HepG2 (cell line): ENCODE data around the gene ZFHX3. TPM values are rescaled to one million over a fixed set of nuclear protein-coding genes. Genes with fewer than 3 reads are reported as not detected.
A peak's percentile ranks its signal among the peaks of the same experiment; 100 is the strongest.

Experiments used
- ATF7-NPFF ChIP-seq: sonication (generic); formaldehyde crosslinking; IDR thresholded peaks from 2 replicates; pipeline ENCODE4 v1.8.1; 2023; ENCODE audit warnings: mild to moderate bottlenecking, low read depth, missing genetic modification reagents, moderate library complexity
- BATF2 ChIP-seq: sonication (generic); formaldehyde crosslinking; IDR thresholded peaks from 2 replicates; pipeline ENCODE4 v1.8.0; 2022; ENCODE audit warnings: mild to moderate bottlenecking, missing genetic modification reagents, moderate library complexity
- CHCHD3 ChIP-seq: sonication (generic); formaldehyde crosslinking; IDR thresholded peaks from 2 replicates; pipeline ENCODE4 v1.8.0; 2022; ENCODE audit warnings: mild to moderate bottlenecking, missing genetic modification reagents, moderate library complexity
- CTCF ChIP-seq: sonication (generic); formaldehyde crosslinking; IDR thresholded peaks from 2 replicates; pipeline ENCODE4 v1.5.0; 2020; ENCODE audit warnings: mild to moderate bottlenecking, missing genetic modification reagents, moderate library complexity
- FOXA3 ChIP-seq: IDR thresholded peaks from 2 replicates; pipeline ENCODE4 v1.6.1; 2016; ENCODE audit warnings: missing genetic modification reagents, missing compliant biosample characterization
- FOXO1 ChIP-seq: sonication (generic); formaldehyde crosslinking; IDR thresholded peaks from 2 replicates; pipeline ENCODE4 v1.4.0; 2020; ENCODE audit warnings: missing genetic modification reagents
- ISX ChIP-seq: sonication (generic); formaldehyde crosslinking; conservative IDR thresholded peaks from 2 replicates; pipeline ENCODE4 v1.5.0; 2020; ENCODE audit warnings: missing genetic modification reagents
- KDM2A ChIP-seq: sonication (generic); formaldehyde crosslinking; IDR thresholded peaks from 2 replicates; pipeline ENCODE4 v1.4.0; 2020; ENCODE audit warnings: low read depth, missing genetic modification reagents, borderline replicate concordance
- LBX2 ChIP-seq: sonication (generic); formaldehyde crosslinking; IDR thresholded peaks from 2 replicates; pipeline ENCODE4 v1.5.0; 2020; ENCODE audit warnings: missing genetic modification reagents, mild to moderate bottlenecking, borderline replicate concordance
- PAX8 ChIP-seq: sonication (generic); formaldehyde crosslinking; IDR thresholded peaks from 2 replicates; pipeline ENCODE4 v1.8.0; 2022; ENCODE audit warnings: mild to moderate bottlenecking, missing genetic modification reagents, borderline replicate concordance
- RBM39 ChIP-seq: fragments of 200-400 bp; formaldehyde crosslinking; IDR thresholded peaks from one replicate; pipeline ENCODE4 v1.6.1; 2018; ENCODE audit warnings: antibody characterized with exemption, mild to moderate bottlenecking, low read depth, low read length; ENCODE audit not compliant: poor library complexity, severe bottlenecking
- TCF7 ChIP-seq: sonication (generic); IDR thresholded peaks from 2 replicates; pipeline ENCODE4 v1.6.1; 2016; ENCODE audit warnings: antibody characterized with exemption, low read depth
- TFAP4 ChIP-seq: sonication (generic); IDR thresholded peaks from 2 replicates; pipeline ENCODE4 v1.6.1; 2016; ENCODE audit warnings: low read depth, borderline replicate concordance
- TGIF2 ChIP-seq: IDR thresholded peaks from 2 replicates; pipeline ENCODE4 v1.6.1; 2016; ENCODE audit warnings: control low read depth, missing compliant biosample characterization
- YEATS2 ChIP-seq: sonication (generic); formaldehyde crosslinking; IDR thresholded peaks from 2 replicates; pipeline ENCODE4 v1.4.0; 2020; ENCODE audit warnings: missing genetic modification reagents, borderline replicate concordance
- ZNF12 ChIP-seq: sonication (generic); formaldehyde crosslinking; IDR thresholded peaks from 2 replicates; pipeline ENCODE4 v1.5.0; 2020; ENCODE audit warnings: missing genetic modification reagents
- ZNF224 ChIP-seq: sonication (generic); formaldehyde crosslinking; IDR thresholded peaks from 2 replicates; pipeline ENCODE4 v1.5.0; 2020; ENCODE audit warnings: mild to moderate bottlenecking, missing genetic modification reagents
- ZNF326 ChIP-seq: sonication (generic); formaldehyde crosslinking; IDR thresholded peaks from 2 replicates; pipeline ENCODE4 v1.4.0; 2020; ENCODE audit warnings: missing genetic modification reagents, borderline replicate concordance
- ZNF446 ChIP-seq: sonication (generic); formaldehyde crosslinking; IDR thresholded peaks from 2 replicates; pipeline ENCODE4 v1.5.0; 2020; ENCODE audit warnings: mild to moderate bottlenecking, missing genetic modification reagents
- ZNF549 ChIP-seq: sonication (generic); formaldehyde crosslinking; IDR thresholded peaks from 2 replicates; pipeline ENCODE4 v1.5.0; 2020; ENCODE audit warnings: missing genetic modification reagents
- ZNF615 ChIP-seq: sonication (generic); formaldehyde crosslinking; IDR thresholded peaks from 2 replicates; pipeline ENCODE4 v1.5.0; 2020; ENCODE audit warnings: mild to moderate bottlenecking, missing genetic modification reagents, borderline replicate concordance
- ZNF770 ChIP-seq: sonication (generic); formaldehyde crosslinking; IDR thresholded peaks from 2 replicates; pipeline ENCODE4 v1.5.0; 2020; ENCODE audit warnings: mild to moderate bottlenecking, missing genetic modification reagents
- ZNF780A ChIP-seq: sonication (generic); formaldehyde crosslinking; IDR thresholded peaks from 2 replicates; pipeline ENCODE4 v1.8.0; 2022; ENCODE audit warnings: mild to moderate bottlenecking, missing genetic modification reagents, moderate library complexity
- polyA plus RNA-seq, 8 experiments: library from polyadenylated mRNA; depleted of rRNA in 3 of 8; stranded (reverse) in 7 of 8; unstranded in 1 of 8; fragments of >200 nt; fragmentation: Illumina TruSeq in 4 of 8; extraction: Trizol in 4 of 8; gene quantifications; 2 replicates each; pipeline versions ENCODE4 v1.2.1 to v1.2.3, GENCODE V29; 2011 to 2016; ENCODE audit warnings: low read depth in 4 of 8, missing spikeins in 1 of 8, mixed read lengths in 1 of 8; ENCODE audit not compliant: insufficient read depth in 1 of 8
- total RNA-seq, 5 experiments: library from RNA; depleted of rRNA; stranded (reverse); fragments of >200 nt; fragmentation: Illumina TruSeq; extraction: Trizol; gene quantifications; 2 replicates each; pipeline ENCODE4 v1.2.3, GENCODE V29; 2016; ENCODE audit warnings: low read depth in 1 of 5

ZFHX3 gene
- total and polyA plus RNA-seq, 2 of the 13 experiments (the other 11 are each of a cell fraction or from before 2014, with no cell fraction given), result 5.0 to 6.0 TPM

DNA sequence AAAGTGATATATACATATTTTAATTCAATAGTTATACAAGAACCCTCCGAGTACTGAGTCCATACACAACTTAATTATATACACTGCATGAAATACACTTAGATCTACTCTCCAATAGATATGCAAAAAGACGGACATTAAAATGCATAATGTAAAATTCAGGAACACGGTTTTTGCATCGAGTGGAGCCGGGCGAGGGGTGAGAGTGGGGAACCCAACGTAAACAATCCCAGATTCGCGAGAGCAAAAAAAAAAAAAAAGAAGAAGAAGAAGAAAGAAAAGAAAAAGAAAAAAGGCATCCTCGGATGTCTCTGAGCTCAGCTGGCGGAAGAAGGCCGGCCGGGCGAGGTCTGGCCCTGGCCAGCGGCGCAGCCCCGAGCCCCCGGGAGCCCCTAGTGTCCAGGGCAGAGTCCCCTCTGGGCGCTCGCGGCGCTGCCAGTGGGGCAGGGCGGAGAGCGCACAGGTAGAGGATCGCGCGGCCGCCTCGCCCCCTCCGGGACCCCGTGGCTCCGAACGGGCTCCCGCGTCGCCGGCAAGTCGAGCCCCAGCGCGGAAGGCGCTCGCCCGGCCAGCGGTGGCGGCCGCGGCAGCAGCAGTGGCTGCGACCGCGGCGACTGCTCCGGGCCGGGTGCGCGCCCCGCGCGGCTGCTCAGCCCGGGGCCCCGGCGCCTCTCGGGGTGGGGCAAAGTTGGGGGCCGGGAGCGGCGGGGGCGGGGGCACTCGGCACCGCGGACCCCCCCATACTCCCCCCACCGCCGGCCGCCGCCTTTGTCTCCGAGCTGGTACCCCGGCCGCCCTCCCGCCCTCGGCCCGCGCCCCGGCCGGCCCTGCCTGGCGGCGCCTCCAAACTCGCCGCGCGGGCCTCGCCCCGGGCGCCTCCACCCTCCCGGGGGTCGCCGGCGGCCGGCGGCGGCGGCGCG, 9.6 kb upstream of the ZFHX3 start (continued):
- peak; percentile 44 for TF ChIP-seq CTCF (CRISPR knock-in tag)
- peak; percentile 84; the same call in 1 of the 2 replicates for TF ChIP-seq KDM2A (CRISPR knock-in tag)
- TF ChIP-seq ZNF12 (CRISPR knock-in tag), result no peak
- TF ChIP-seq BATF2 (CRISPR knock-in tag), result no peak
- TF ChIP-seq ZNF770 (CRISPR knock-in tag), result no peak
- TF ChIP-seq ZNF615, result no peak
- no peak for TF ChIP-seq ZNF224
- no peak; the same call in 1 of the 2 replicates for TF ChIP-seq ATF7-NPFF (CRISPR knock-in tag)
- TF ChIP-seq FOXO1 (CRISPR knock-in tag), result 0 out of 2 replicates have a peak, but pooled peaks have one; percentile 18
- no peak for TF ChIP-seq ISX (CRISPR knock-in tag)
- TF ChIP-seq TFAP4, result peak; percentile 42; the same call in 1 of the 2 replicates
- no peak; the same call in 1 of the 2 replicates for TF ChIP-seq YEATS2 (CRISPR knock-in tag)
- TF ChIP-seq ZNF326 (CRISPR knock-in tag), result no peak
- TF ChIP-seq ZNF446 (CRISPR knock-in tag), result no peak
- TF ChIP-seq PAX8, result no peak
- no peak for TF ChIP-seq TCF7
- TF ChIP-seq ZNF780A (CRISPR knock-in tag), result no peak
- TF ChIP-seq TGIF2 (CRISPR knock-in tag), result peak; percentile 35; the same call in 1 of the 2 replicates
- no peak for TF ChIP-seq LBX2 (CRISPR knock-in tag)
- no peak for TF ChIP-seq CHCHD3 (CRISPR knock-in tag)
- TF ChIP-seq ZNF549 (CRISPR knock-in tag), result no peak
- TF ChIP-seq FOXA3 (CRISPR knock-in tag), result no peak
- peak; percentile 40 for TF ChIP-seq RBM39
